Activated CD4-positive, alpha-beta T cell treated with anti-CD3 and anti-CD28 coated beads, Interleukin-2, amount 10 ng/mL, durations not matched to agents 24 days and 14 days (primary cell): ENCODE measurements around the gene CKAP2L. TPM values are rescaled to one million over a fixed set of nuclear protein-coding genes. Genes with fewer than 3 reads are reported as not detected.

ENCODE experiments used
- DNase-seq: peaks from one replicate; pipeline ENCODE4 v3.0.0; 2022
- H3K27ac Mint-ChIP-seq: one replicate; pipeline ENCODE4 v1.8.0; 2022; ENCODE audit warnings: mild to moderate bottlenecking, mixed read lengths
- H3K27me3 Mint-ChIP-seq: one replicate; pipeline ENCODE4 v1.8.0; 2022; ENCODE audit warnings: mixed read lengths
- H3K36me3 Mint-ChIP-seq: one replicate; pipeline ENCODE4 v1.8.0; 2022; ENCODE audit warnings: low read depth, mild to moderate bottlenecking, mixed read lengths
- H3K4me1 Mint-ChIP-seq: one replicate; pipeline ENCODE4 v1.8.0; 2021; ENCODE audit warnings: mixed read lengths
- H3K4me3 Mint-ChIP-seq: one replicate; pipeline ENCODE4 v1.8.0; 2022; ENCODE audit warnings: mild to moderate bottlenecking, moderate library complexity, mixed read lengths
- H3K9me3 Mint-ChIP-seq: one replicate; pipeline ENCODE4 v1.8.0; 2021; ENCODE audit warnings: mixed read lengths
- intact Hi-C: fragments of 100-400 bp; cut with micrococcal nuclease; formaldehyde crosslinking; loops from one replicate; pipeline ENCODE4 v1.15.1; 2023
- total RNA-seq: library from RNA; stranded (reverse); gene quantifications from 2 replicates; pipeline ENCODE4 v1.2.3, GENCODE V29; 2022

CKAP2L gene
- total RNA-seq, 1 donor from 2014 or later = 17.8 TPM

DNA sequence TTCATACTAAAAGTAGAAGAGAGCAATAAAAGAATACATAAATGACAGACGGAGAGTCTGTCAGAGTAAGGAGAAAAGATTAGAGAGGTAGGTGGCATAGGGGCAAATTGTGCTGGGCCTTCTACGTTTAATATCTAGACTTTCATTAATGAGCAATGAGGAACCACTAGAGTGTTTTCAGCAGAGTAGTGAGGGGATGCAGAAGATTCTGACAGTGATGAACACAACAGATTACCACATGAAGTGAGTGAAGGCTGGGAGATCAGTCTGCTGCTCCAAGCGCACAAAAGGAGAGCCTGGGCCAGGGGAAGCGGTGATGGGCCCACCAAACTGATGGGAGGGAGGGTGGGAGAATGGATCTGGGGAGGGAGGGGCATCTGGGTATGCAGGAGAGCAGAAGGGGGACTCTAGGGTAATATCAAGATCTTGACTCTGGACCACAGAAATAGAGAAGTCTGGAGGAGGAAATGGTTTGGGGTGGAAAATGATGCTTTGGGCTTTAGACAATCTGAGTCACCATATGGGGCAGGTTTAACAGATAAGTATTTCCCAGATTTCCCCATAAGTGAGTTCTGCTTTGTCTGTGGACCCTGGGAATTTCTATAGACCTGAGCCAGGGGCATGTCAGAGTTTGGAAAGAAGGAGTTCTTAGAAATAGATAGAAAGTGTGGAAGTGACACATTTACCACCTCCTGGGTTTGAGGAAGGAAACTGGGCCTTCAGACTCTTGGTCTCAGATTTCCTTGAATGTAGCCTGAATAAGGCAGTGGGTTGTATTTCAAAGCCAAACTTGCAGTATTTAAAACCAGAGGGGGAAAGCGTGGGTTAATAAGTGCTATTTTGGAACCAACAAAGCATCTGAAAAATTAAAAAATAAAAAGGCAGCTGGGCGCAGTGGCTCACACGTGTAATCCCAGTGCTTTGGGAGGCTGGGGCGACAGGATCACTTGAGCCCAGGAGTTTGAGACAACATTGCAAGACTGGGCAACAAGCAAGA is 34.9 kb upstream of the CKAP2L start:
- peak overlapping the region; percentile 45 for H3K27ac Mint-ChIP-seq
- peaks cover 31% of the 10 kb centered on the region for H3K4me1 Mint-ChIP-seq
- intact Hi-C loops = no loop called here
- no peak for DNase-seq
- no peaks in the 10 kb centered on the region for H3K27me3 Mint-ChIP-seq
- no peak overlapping the region for H3K4me3 Mint-ChIP-seq
- peaks cover 1% of the 10 kb centered on the region for H3K36me3 Mint-ChIP-seq
- H3K9me3 Mint-ChIP-seq = peaks cover 8% of the 10 kb centered on the region

GRCh38 chr2:112796486-112796885 is 32.1 kb upstream of the CKAP2L start:
- H3K27me3 Mint-ChIP-seq = no peaks in the 10 kb centered on the region
- peaks cover 5% of the 10 kb centered on the region for H3K36me3 Mint-ChIP-seq
- H3K9me3 Mint-ChIP-seq = peaks cover 13% of the 10 kb centered on the region
- intact Hi-C loops = loop anchor here (1.0 kb wide), 1 partner anchor 8 kb away; no protein-coding TSS in a partner anchor
- no peak for DNase-seq
- H3K4me1 Mint-ChIP-seq = peaks cover 28% of the 10 kb centered on the region
- H3K4me3 Mint-ChIP-seq = no peak overlapping the region
- H3K27ac Mint-ChIP-seq = no peak overlapping the region

- peaks cover 13% of the 10 kb centered on the region for H3K9me3 Mint-ChIP-seq
- H3K27me3 Mint-ChIP-seq = no peaks in the 10 kb centered on the region
- H3K36me3 Mint-ChIP-seq = peaks cover 5% of the 10 kb centered on the region
- peaks cover 28% of the 10 kb centered on the region for H3K4me1 Mint-ChIP-seq
- intact Hi-C loops = loop anchor here (1.0 to 2.0 kb wide), 2 partner anchors 9 to 19 kb away; no protein-coding TSS in a partner anchor
- no peak for DNase-seq
- no peak overlapping the region for H3K27ac Mint-ChIP-seq
- no peak overlapping the region for H3K4me3 Mint-ChIP-seq
Measured at GRCh38 chr2:112795774-112796173, 31.4 kb upstream of the CKAP2L start.

DNA sequence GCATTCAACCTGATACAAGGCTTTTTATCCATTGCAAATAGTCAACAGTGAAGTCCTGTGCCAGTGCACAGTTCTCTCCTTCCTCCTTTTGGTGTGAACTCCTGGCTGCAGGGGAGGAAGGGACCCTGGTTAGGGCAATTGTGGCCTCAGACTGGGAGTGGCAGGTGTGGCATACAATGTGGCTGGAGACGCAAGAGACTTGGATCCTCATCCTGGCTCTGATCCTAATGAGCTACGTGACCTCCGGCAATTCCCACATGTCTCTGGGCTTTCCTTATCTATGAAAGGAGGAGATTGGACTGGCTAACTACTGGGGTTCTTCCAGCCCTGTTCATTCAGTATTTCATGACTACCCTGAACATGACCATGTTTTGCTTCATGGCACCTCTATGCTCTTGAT is 30.4 kb upstream of the CKAP2L start:
- peaks cover 5% of the 10 kb centered on the region for H3K36me3 Mint-ChIP-seq
- peaks cover 17% of the 10 kb centered on the region for H3K9me3 Mint-ChIP-seq
- no peak overlapping the region for H3K27ac Mint-ChIP-seq
- peaks cover 25% of the 10 kb centered on the region for H3K4me1 Mint-ChIP-seq
- no peaks in the 10 kb centered on the region for H3K27me3 Mint-ChIP-seq
- no peak overlapping the region for H3K4me3 Mint-ChIP-seq
- intact Hi-C loops = loop anchor here (2.0 kb wide), 1 partner anchor 18 kb away; no protein-coding TSS in a partner anchor
- DNase-seq = no peak

- peaks cover 17% of the 10 kb centered on the region for H3K9me3 Mint-ChIP-seq
- intact Hi-C loops = loop anchor here (2.0 kb wide), 1 partner anchor 17 kb away; no protein-coding TSS in a partner anchor
- no peak overlapping the region for H3K4me3 Mint-ChIP-seq
- peak; percentile 72 for DNase-seq
- no peaks in the 10 kb centered on the region for H3K27me3 Mint-ChIP-seq
- peaks cover 21% of the 10 kb centered on the region for H3K4me1 Mint-ChIP-seq
- H3K36me3 Mint-ChIP-seq = peaks cover 5% of the 10 kb centered on the region
- H3K27ac Mint-ChIP-seq = peak overlapping the region; percentile 17
Measured at GRCh38 chr2:112794131-112794733, 29.8 kb upstream of the CKAP2L start.

DNA sequence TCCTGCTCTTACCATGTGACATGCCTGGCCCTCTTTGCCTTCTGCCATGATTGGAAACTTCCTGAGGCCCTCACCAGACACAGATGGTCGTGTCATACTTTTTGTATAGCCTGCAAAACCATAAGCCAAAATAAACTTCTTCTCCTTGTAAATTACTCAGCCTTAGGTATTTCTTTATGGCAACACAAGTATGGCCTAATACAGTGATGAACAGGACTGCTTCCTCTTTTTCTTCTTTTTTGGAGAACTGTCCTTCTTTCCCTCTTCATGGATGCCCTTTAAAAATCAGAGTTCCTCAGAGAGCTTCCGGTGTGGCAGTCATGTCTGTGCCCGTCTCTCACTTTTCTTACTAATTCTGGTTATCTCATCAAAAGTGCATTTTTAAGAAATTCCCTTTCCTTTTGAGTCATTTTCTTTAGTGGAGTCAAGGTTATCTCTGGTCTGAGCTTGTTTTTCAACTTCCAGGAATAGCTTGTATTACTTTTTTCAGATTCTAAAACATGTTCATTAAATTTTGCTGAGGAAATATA is 29.1 kb upstream of the CKAP2L start:
- H3K27me3 Mint-ChIP-seq = peaks cover 2% of the 10 kb centered on the region
- H3K36me3 Mint-ChIP-seq = peaks cover 4% of the 10 kb centered on the region
- peak overlapping the region; percentile 4 for H3K27ac Mint-ChIP-seq
- H3K4me1 Mint-ChIP-seq = peaks cover 17% of the 10 kb centered on the region
- H3K9me3 Mint-ChIP-seq = peaks cover 17% of the 10 kb centered on the region
- intact Hi-C loops = no loop called here
- no peak for DNase-seq
- no peak overlapping the region for H3K4me3 Mint-ChIP-seq

GRCh38 chr2:112792419-112792818 is 28.0 kb upstream of the CKAP2L start:
- intact Hi-C loops = no loop called here
- Mint-ChIP-seq H3K4me1 (peaks cover 17% of the 10 kb centered on the region), H3K27ac (no peak overlapping the region), H3K9me3 (peaks cover 17% of the 10 kb centered on the region), H3K27me3 (peaks cover 2% of the 10 kb centered on the region), H3K36me3 (peaks cover 4% of the 10 kb centered on the region), H3K4me3 (no peak overlapping the region)
- no peak for DNase-seq

DNA sequence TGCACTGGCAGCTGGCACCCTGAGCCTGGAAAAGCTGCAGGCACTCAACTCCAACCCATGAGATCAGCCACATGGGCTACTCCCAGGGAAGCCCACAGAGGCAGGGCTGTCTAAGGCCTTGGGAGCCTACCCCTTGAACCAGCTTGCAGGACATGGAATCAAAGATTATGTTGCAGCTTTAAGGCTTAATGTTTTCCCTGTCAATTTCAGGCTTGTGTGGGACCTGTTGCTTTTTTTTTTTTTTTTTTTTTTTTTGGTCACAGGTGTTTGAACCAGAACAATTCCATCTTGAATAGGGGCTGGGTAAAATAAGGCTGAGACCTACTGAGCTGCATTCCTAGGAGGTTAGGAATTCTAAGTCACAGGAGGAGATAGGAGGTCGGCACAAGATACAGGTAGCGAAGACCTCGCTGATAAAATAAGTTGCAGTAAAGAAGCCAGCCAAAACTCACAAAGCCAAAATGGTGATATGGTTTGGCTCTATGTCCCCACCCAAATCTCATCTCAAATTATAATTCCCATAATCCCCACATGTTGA is 27.4 kb upstream of the CKAP2L start:
- Mint-ChIP-seq H3K4me3 (no peak overlapping the region), H3K27ac (no peak overlapping the region), H3K27me3 (peaks cover 2% of the 10 kb centered on the region), H3K4me1 (peaks cover 17% of the 10 kb centered on the region), H3K9me3 (peaks cover 17% of the 10 kb centered on the region), H3K36me3 (peaks cover 4% of the 10 kb centered on the region)
- intact Hi-C loops = no loop called here
- no peak for DNase-seq

GRCh38 chr2:112791019-112791418 is 26.6 kb upstream of the CKAP2L start:
- H3K9me3 Mint-ChIP-seq = peaks cover 16% of the 10 kb centered on the region
- H3K27me3 Mint-ChIP-seq = peaks cover 2% of the 10 kb centered on the region
- intact Hi-C loops = no loop called here
- H3K27ac Mint-ChIP-seq = no peak overlapping the region
- H3K4me3 Mint-ChIP-seq = no peak overlapping the region
- no peak for DNase-seq
- peaks cover 17% of the 10 kb centered on the region for H3K4me1 Mint-ChIP-seq
- H3K36me3 Mint-ChIP-seq = peaks cover 4% of the 10 kb centered on the region

GRCh38 chr2:112790305-112790704 is 25.9 kb upstream of the CKAP2L start:
- intact Hi-C loops = no loop called here
- DNase-seq = no peak
- no peak overlapping the region for H3K27ac Mint-ChIP-seq
- no peak overlapping the region for H3K4me3 Mint-ChIP-seq
- H3K4me1 Mint-ChIP-seq = peaks cover 14% of the 10 kb centered on the region
- peaks cover 2% of the 10 kb centered on the region for H3K27me3 Mint-ChIP-seq
- H3K9me3 Mint-ChIP-seq = peaks cover 13% of the 10 kb centered on the region
- peaks cover 4% of the 10 kb centered on the region for H3K36me3 Mint-ChIP-seq

GRCh38 chr2:112789186-112789585 is 24.8 kb upstream of the CKAP2L start:
- H3K4me3 Mint-ChIP-seq = no peak overlapping the region
- peaks cover 13% of the 10 kb centered on the region for H3K9me3 Mint-ChIP-seq
- no peak for DNase-seq
- intact Hi-C loops = no loop called here
- H3K27ac Mint-ChIP-seq = no peak overlapping the region
- H3K36me3 Mint-ChIP-seq = peaks cover 4% of the 10 kb centered on the region
- peaks cover 13% of the 10 kb centered on the region for H3K4me1 Mint-ChIP-seq
- peaks cover 5% of the 10 kb centered on the region for H3K27me3 Mint-ChIP-seq

DNA sequence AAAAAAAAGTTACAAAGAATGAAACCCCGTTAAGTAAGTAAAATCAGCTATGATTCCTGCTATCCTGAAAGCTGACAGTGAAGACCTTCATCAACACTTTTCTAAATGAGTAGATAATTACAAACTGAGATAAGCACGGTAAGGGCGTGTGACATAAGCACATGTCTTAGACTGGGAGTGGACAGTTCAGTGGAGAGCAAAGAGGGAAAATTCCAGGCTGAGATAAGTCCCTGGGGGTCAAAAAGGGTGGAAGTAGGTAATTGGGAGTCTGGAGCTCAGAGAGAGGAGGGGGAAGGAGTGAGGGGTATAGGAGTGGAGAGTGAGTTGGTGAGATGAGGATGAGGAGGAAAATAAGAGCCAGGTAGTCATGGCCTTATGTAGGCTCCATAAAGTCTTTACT is 24.2 kb upstream of the CKAP2L start:
- intact Hi-C loops = no loop called here
- DNase-seq = no peak
- Mint-ChIP-seq H3K27ac (no peak overlapping the region), H3K9me3 (peaks cover 13% of the 10 kb centered on the region), H3K36me3 (peaks cover 6% of the 10 kb centered on the region), H3K4me1 (peaks cover 14% of the 10 kb centered on the region), H3K27me3 (peaks cover 5% of the 10 kb centered on the region), H3K4me3 (no peak overlapping the region)

- Mint-ChIP-seq H3K36me3 (peaks cover 4% of the 10 kb centered on the region), H3K4me1 (peaks cover 10% of the 10 kb centered on the region), H3K27ac (no peak overlapping the region), H3K4me3 (no peak overlapping the region), H3K9me3 (peaks cover 8% of the 10 kb centered on the region), H3K27me3 (peaks cover 8% of the 10 kb centered on the region)
- DNase-seq = no peak
- intact Hi-C loops = no loop called here
Measured at GRCh38 chr2:112787729-112788393, 23.5 kb upstream of the CKAP2L start.
